HepG2 (cell line): Measurements from ENCODE around the gene IFT122.
"Not testable (repeated sequence)": the region's sequence is repeated elsewhere in the genome, so short reads cannot be mapped to it uniquely, and the experiment has no call there.

Experiments
- CHD4 ChIP-seq: fragments of 200-600 bp; sonication (generic); IDR thresholded peaks from 2 replicates; pipeline ENCODE4 v1.7.0; 2017; ENCODE audit warnings: mild to moderate bottlenecking, low read length, borderline replicate concordance
- CREB1 ChIP-seq, 2 experiments: fragments of 450-650 bp in 1 of 2; IDR thresholded peaks; 2 replicates each; pipeline ENCODE4 v1.6.1; 2016 to 2017; ENCODE audit warnings: control low read depth in 1 of 2, mild to moderate bottlenecking in 1 of 2, missing compliant biosample characterization in 1 of 2, missing genetic modification characterization in 1 of 2
- EZH2 ChIP-seq: conservative IDR thresholded peaks from 2 replicates; pipeline ENCODE4 v1.6.1; 2012; ENCODE audit warnings: mild to moderate bottlenecking, low read depth, low read length, moderate library complexity
- IKZF1 ChIP-seq: fragments of 450-650 bp; IDR thresholded peaks from 2 replicates; pipeline ENCODE4 v1.7.1; 2016
- KAT7 ChIP-seq: IDR thresholded peaks from 2 replicates; pipeline ENCODE4 v1.6.1; 2018; ENCODE audit warnings: borderline replicate concordance, missing compliant biosample characterization
- RAD51 ChIP-seq: fragments of 450-650 bp; IDR thresholded peaks from 2 replicates; pipeline ENCODE4 v1.6.1; 2016; ENCODE audit warnings: borderline replicate concordance
- ZNF136 ChIP-seq: sonication (generic); formaldehyde crosslinking; IDR thresholded peaks from 2 replicates; pipeline ENCODE4 v1.8.1; 2022; ENCODE audit warnings: low read depth, mild to moderate bottlenecking, moderate library complexity, missing genetic modification reagents
- ZNF225 ChIP-seq: sonication (generic); formaldehyde crosslinking; IDR thresholded peaks from 2 replicates; pipeline ENCODE4 v1.4.0; 2020; ENCODE audit warnings: mild to moderate bottlenecking, missing genetic modification reagents
- TF ChIP-seq, protein P1 (sequence below): sonication (generic); formaldehyde crosslinking; IDR thresholded peaks from 2 replicates; pipeline ENCODE4 v1.8.1; 2022; ENCODE audit warnings: mild to moderate bottlenecking, missing genetic modification reagents
- TF ChIP-seq, protein P2 (sequence below): sonication (generic); formaldehyde crosslinking; IDR thresholded peaks from 2 replicates; pipeline ENCODE4 v1.5.1; 2020; ENCODE audit warnings: missing genetic modification reagents, mild to moderate bottlenecking, borderline replicate concordance
- TF ChIP-seq, protein P3 (sequence below): sonication (generic); formaldehyde crosslinking; IDR thresholded peaks from 2 replicates; pipeline ENCODE4 v1.4.0; 2020; ENCODE audit warnings: missing genetic modification reagents

DNA sequence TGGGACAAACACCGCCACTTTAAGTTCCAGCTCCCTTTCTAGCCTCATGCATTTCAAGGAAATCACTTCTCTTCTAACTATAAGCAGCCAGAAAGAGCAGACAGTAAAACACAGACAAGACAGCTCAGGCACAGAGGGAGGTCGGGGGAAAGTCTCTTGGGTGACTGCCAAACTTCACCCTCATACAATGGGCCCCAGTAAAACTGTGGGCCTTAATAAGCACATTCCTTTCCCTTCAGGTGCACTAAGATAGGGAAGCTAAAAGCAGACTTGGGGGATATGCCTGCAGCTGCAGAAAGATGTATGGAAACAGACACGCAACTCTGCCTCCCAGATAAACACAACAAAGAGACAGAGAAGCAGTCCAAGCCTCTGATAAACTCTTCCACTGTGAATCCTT, 26.8 kb upstream of the IFT122 start:
- TF ChIP-seq, protein P1, sequence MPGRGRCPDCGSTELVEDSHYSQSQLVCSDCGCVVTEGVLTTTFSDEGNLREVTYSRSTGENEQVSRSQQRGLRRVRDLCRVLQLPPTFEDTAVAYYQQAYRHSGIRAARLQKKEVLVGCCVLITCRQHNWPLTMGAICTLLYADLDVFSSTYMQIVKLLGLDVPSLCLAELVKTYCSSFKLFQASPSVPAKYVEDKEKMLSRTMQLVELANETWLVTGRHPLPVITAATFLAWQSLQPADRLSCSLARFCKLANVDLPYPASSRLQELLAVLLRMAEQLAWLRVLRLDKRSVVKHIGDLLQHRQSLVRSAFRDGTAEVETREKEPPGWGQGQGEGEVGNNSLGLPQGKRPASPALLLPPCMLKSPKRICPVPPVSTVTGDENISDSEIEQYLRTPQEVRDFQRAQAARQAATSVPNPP (CRISPR knock-in tag), result not testable (repeated sequence)
- TF ChIP-seq EZH2; RAD51; IKZF1; KAT7 (CRISPR knock-in tag); ZNF225 (CRISPR knock-in tag); CHD4; ZNF136 (CRISPR knock-in tag); CREB1 (IDR thresholded peaks at IDR 0.05); CREB1 (CRISPR knock-in tag; IDR thresholded peaks at IDR 0.05): not testable (repeated sequence)
- TF ChIP-seq, protein P2, sequence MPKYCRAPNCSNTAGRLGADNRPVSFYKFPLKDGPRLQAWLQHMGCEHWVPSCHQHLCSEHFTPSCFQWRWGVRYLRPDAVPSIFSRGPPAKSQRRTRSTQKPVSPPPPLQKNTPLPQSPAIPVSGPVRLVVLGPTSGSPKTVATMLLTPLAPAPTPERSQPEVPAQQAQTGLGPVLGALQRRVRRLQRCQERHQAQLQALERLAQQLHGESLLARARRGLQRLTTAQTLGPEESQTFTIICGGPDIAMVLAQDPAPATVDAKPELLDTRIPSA (CRISPR knock-in tag), result not testable (repeated sequence)
- TF ChIP-seq, protein P3, sequence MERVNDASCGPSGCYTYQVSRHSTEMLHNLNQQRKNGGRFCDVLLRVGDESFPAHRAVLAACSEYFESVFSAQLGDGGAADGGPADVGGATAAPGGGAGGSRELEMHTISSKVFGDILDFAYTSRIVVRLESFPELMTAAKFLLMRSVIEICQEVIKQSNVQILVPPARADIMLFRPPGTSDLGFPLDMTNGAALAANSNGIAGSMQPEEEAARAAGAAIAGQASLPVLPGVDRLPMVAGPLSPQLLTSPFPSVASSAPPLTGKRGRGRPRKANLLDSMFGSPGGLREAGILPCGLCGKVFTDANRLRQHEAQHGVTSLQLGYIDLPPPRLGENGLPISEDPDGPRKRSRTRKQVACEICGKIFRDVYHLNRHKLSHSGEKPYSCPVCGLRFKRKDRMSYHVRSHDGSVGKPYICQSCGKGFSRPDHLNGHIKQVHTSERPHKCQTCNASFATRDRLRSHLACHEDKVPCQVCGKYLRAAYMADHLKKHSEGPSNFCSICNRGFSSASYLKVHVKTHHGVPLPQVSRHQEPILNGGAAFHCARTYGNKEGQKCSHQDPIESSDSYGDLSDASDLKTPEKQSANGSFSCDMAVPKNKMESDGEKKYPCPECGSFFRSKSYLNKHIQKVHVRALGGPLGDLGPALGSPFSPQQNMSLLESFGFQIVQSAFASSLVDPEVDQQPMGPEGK, result not testable (repeated sequence)
